ENCODE measurements around the gene CPT1C.
"Not testable (repeated sequence)": the region's sequence is repeated elsewhere in the genome, so short reads cannot be mapped to it uniquely, and the experiment has no call there.

Gene CPT1C

DNA sequence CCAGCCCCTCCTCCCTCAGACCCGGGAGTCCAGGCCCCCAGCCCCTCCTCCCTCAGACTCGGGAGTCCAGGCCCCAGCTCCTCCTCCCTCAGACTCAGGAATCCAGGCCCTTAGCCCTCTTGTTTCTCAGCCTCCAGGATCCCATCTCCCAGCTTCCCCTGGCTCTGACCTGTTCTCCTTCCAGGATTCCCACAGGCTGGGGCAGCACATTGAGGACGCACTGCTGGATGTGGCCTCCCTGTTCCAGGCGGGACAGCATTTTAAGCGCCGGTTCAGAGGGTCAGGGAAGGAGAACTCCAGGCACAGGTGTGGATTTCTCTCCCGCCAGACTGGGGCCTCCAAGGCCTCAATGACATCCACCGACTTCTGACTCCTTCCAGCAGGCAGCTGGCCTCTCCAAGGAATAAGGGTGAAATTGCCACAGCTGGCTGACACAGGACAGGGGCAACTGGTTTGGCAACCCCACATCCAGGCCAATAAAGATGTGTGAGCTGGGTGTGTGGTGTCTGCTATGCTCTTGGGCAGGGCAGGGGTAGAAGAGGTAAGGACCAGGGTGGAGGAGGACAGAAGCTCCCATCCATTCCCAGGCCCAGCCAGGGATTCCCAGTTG is 22.4 kb downstream of the CPT1C start:
- Histone ChIP-seq H3K9ac (no peak overlapping the region), H3K4me1 (no peaks in the 10 kb centered on the region), H3K79me2 (no peaks in the 10 kb centered on the region), H3K36me3 (ENCODE audit: control insufficient read depth, insufficient read depth, low read length) (no peaks in the 10 kb centered on the region), H3K4me2 (ENCODE audit: low read length) (no peak overlapping the region), H3K27me3 (ENCODE audit: control insufficient read depth, insufficient read depth, low read length) (no peaks in the 10 kb centered on the region), H3K9me3 (ENCODE audit: control insufficient read depth, low read length) (no peaks in the 10 kb centered on the region), H2AFZ (no peak overlapping the region), H3K27ac (no peak overlapping the region), H3K4me3 (ENCODE audit: low read depth, low read length) (no peak overlapping the region)
- TF ChIP-seq, protein P1, sequence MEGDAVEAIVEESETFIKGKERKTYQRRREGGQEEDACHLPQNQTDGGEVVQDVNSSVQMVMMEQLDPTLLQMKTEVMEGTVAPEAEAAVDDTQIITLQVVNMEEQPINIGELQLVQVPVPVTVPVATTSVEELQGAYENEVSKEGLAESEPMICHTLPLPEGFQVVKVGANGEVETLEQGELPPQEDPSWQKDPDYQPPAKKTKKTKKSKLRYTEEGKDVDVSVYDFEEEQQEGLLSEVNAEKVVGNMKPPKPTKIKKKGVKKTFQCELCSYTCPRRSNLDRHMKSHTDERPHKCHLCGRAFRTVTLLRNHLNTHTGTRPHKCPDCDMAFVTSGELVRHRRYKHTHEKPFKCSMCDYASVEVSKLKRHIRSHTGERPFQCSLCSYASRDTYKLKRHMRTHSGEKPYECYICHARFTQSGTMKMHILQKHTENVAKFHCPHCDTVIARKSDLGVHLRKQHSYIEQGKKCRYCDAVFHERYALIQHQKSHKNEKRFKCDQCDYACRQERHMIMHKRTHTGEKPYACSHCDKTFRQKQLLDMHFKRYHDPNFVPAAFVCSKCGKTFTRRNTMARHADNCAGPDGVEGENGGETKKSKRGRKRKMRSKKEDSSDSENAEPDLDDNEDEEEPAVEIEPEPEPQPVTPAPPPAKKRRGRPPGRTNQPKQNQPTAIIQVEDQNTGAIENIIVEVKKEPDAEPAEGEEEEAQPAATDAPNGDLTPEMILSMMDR (IDR thresholded peaks at IDR 0.05), result no peak

DNA sequence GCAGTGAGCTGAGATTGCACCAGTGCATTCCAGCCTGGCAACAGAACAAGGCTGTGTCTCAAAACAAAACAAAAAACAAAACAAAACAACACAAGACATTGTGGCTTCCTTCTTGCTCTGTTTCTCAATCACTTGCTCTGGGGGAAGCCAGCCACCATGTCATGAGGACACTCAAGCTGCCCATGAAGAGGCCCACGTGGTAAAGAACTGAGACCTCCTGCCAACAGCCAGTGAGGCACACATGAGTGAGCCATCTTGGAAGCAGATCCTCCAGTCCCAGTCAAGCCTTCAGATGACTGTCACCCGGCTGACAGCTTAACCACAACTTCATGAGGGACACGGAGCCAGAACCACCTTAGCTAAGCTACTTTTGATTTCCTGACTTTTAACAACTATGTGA is 25.2 kb downstream of the CPT1C start:
- Histone ChIP-seq H3K4me2 (ENCODE audit: low read length) (no peak overlapping the region), H3K9ac (no peak overlapping the region), H3K27ac (no peak overlapping the region), H3K79me2 (no peaks in the 10 kb centered on the region), H2AFZ (no peak overlapping the region), H3K9me3 (ENCODE audit: control insufficient read depth, low read length) (no peaks in the 10 kb centered on the region), H3K27me3 (ENCODE audit: control insufficient read depth, insufficient read depth, low read length) (no peaks in the 10 kb centered on the region), H3K36me3 (ENCODE audit: control insufficient read depth, insufficient read depth, low read length) (no peaks in the 10 kb centered on the region), H3K4me3 (ENCODE audit: low read depth, low read length) (no peak overlapping the region), H3K4me1 (no peaks in the 10 kb centered on the region)
- TF ChIP-seq, protein P1 (IDR thresholded peaks at IDR 0.05), result no peak

DNA sequence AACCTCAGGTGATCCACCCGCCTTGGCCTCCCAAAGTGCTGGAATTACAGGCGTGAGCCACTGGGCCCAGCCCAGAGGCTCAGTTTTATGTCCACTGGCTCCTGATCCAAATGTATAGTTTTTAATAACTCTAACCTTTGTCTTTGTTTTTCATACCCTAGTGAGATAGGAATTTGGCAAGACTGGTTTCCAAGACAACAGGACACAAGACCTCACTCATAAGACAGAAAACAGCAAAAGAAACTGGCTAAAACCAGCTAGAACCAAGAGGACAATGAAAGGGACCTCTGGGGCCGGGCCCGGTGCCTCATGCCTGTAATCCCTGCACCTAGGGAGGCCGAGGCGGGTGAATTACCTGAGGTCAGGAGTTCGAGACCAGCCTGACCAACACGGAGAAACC is 27.6 kb downstream of the CPT1C start:
- no peaks in the 10 kb centered on the region for H3K4me1 ChIP-seq
- TF ChIP-seq, protein P1 (IDR thresholded peaks at IDR 0.05), result no peak
- H3K4me3 ChIP-seq (ENCODE audit: low read depth, low read length), result no peak overlapping the region
- H3K4me2 ChIP-seq (ENCODE audit: low read length), result no peak overlapping the region
- no peak overlapping the region for H2AFZ ChIP-seq
- H3K36me3 ChIP-seq (ENCODE audit: control insufficient read depth, insufficient read depth, low read length), result no peaks in the 10 kb centered on the region
- H3K79me2 ChIP-seq, result no peaks in the 10 kb centered on the region
- H3K27ac ChIP-seq, result no peak overlapping the region
- H3K9me3 ChIP-seq (ENCODE audit: control insufficient read depth, low read length), result no peaks in the 10 kb centered on the region
- H3K27me3 ChIP-seq (ENCODE audit: control insufficient read depth, insufficient read depth, low read length), result no peaks in the 10 kb centered on the region
- H3K9ac ChIP-seq, result no peak overlapping the region

DNA sequence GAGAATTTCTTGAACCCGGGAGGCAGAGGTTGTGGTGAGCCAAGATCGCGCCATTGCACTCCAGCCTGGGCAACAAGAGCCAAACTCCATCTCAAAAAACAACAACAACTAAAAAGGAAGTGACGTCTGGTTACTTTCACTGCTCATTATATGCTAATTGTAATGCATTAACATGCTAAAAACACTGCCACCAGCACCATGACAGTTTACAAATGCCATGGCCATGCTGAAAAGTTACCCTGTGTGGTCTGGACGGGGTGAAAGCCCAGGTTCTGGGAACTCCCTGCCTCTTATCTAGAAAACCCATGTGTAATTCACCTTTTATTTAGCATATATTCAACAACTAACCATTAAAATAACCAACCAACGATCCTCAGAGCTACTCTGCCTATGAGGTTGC is 28.1 kb downstream of the CPT1C start:
- no peak overlapping the region for H2AFZ ChIP-seq
- no peaks in the 10 kb centered on the region for H3K27me3 ChIP-seq (ENCODE audit: control insufficient read depth, insufficient read depth, low read length)
- no peaks in the 10 kb centered on the region for H3K4me1 ChIP-seq
- H3K27ac ChIP-seq, result no peak overlapping the region
- H3K4me3 ChIP-seq (ENCODE audit: low read depth, low read length), result no peak overlapping the region
- no peaks in the 10 kb centered on the region for H3K79me2 ChIP-seq
- no peaks in the 10 kb centered on the region for H3K36me3 ChIP-seq (ENCODE audit: control insufficient read depth, insufficient read depth, low read length)
- no peak overlapping the region for H3K4me2 ChIP-seq (ENCODE audit: low read length)
- H3K9me3 ChIP-seq (ENCODE audit: control insufficient read depth, low read length), result no peaks in the 10 kb centered on the region
- H3K9ac ChIP-seq, result no peak overlapping the region
- TF ChIP-seq, protein P1 (IDR thresholded peaks at IDR 0.05), result no peak

DNA sequence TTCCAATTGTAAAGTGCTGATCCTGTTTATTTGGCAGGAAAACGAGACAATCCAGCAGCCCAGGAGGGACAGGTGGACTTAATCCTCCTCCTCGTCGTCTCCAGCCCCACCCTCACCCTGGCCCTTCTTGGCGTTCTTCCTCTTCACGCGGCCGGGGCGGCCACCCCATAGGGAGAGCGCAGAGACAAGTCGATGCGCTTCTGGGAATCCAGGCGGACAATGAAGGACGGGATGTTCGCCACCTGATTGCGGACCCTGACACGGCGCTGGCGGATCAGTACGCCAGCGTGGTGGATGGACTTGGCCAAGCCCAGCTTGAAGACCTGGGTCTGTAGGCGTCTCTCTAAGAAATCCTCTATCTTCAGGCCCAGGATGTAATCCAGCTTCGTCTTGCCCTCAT is 28.5 kb downstream of the CPT1C start:
- H3K27ac ChIP-seq; H3K27me3 ChIP-seq (ENCODE audit: control insufficient read depth, insufficient read depth, low read length); H3K9ac ChIP-seq; H3K9me3 ChIP-seq (ENCODE audit: control insufficient read depth, low read length); H3K36me3 ChIP-seq (ENCODE audit: control insufficient read depth, insufficient read depth, low read length); H3K4me3 ChIP-seq (ENCODE audit: low read depth, low read length); H3K4me2 ChIP-seq (ENCODE audit: low read length); H3K79me2 ChIP-seq; H2AFZ ChIP-seq; H3K4me1 ChIP-seq: not testable (repeated sequence)

Measured in parathyroid adenoma (tissue), 2 donors.